H1 (cell line): ENCODE results near the gene EXT2. TPM values are rescaled to one million over a fixed set of nuclear protein-coding genes. Genes with fewer than 3 reads are reported as not detected.

ENCODE experiments used
- CTCF ChIA-PET: fragments of 300-600 bp; sonication (Branson Sonifier 250); formaldehyde crosslinking; loops from one replicate; lab custom pipeline; 2021; ENCODE audit not compliant: partially characterized antibody; lab: Charles Lee
- POLR2A ChIA-PET: fragments of 300-600 bp; sonication (Branson Sonifier 250); formaldehyde crosslinking; loops from one replicate; lab custom pipeline; 2021; ENCODE audit warnings: inconsistent platforms; ENCODE audit not compliant: partially characterized antibody; lab: Charles Lee
- DNase-seq, 2 experiments: peaks; one replicate each; pipeline versions ENCODE4 v3.0.0 to v3.0.0-alpha.2; 2010 to 2022; ENCODE audit warnings: low spot score in 2 of 2, low read depth in 1 of 2, mixed read lengths in 1 of 2
- FAIRE-seq: peaks from 2 replicates; lab custom pipeline; 2011; peaks lifted over from hg19 to GRCh38; lab: Jason Lieb, UNC
- H2AFZ ChIP-seq: 2 replicates; pipeline ENCODE4 v1.8.1; 2012; ENCODE audit warnings: low read length, inconsistent platforms
- H2AK5ac ChIP-seq: 2 replicates; pipeline ENCODE4 v1.6.1; 2013; ENCODE audit warnings: low read depth, low read length
- H2BK120ac ChIP-seq: replicated peaks from 2 replicates; pipeline ENCODE3; 2013; ENCODE audit warnings: low read depth, low read length, inconsistent platforms
- H2BK12ac ChIP-seq: 2 replicates; pipeline ENCODE4 v1.6.1; 2013; ENCODE audit warnings: low read depth, low read length
- H2BK15ac ChIP-seq: 2 replicates; pipeline ENCODE4 v1.6.1; 2013; ENCODE audit warnings: low read length
- H2BK20ac ChIP-seq: 2 replicates; pipeline ENCODE4 v1.6.1; 2013; ENCODE audit warnings: low read length
- H2BK5ac ChIP-seq: 2 replicates; pipeline ENCODE4 v1.6.1; 2013; ENCODE audit warnings: low read depth, low read length
- H3K14ac ChIP-seq: 2 replicates; pipeline ENCODE4 v1.6.1; 2013; ENCODE audit warnings: inconsistent platforms; ENCODE audit not compliant: insufficient read length
- H3K18ac ChIP-seq: 2 replicates; pipeline ENCODE4 v1.6.1; 2013; ENCODE audit warnings: low read length; ENCODE audit errors: extremely low read depth
- H3K23ac ChIP-seq: 2 replicates; pipeline ENCODE4 v1.6.1; 2013; ENCODE audit warnings: inconsistent platforms; ENCODE audit not compliant: insufficient read length
- H3K23me2 ChIP-seq: 2 replicates; pipeline ENCODE4 v1.6.1; 2013; ENCODE audit warnings: low read depth, low read length
- H3K27ac ChIP-seq: 2 replicates; pipeline ENCODE4 v1.6.1; 2011; ENCODE audit warnings: low read depth, low read length, inconsistent platforms
- H3K27me3 ChIP-seq, 4 experiments: replicated peaks in 1 of 4; 1 replicate in 1 of 4; 2 replicates in 3 of 4; pipeline versions ENCODE4 v1.6.1 to v1.8.1; 2011 to 2013; ENCODE audit warnings: low read length in 3 of 4, mild to moderate bottlenecking in 3 of 4, inconsistent platforms in 2 of 4, mixed read lengths in 2 of 4, moderate library complexity in 1 of 4; ENCODE audit not compliant: control insufficient read depth in 3 of 4, insufficient read depth in 3 of 4; ENCODE audit errors: extremely low read depth in 1 of 4
- H3K36me3 ChIP-seq, 4 experiments: 2 replicates each; pipeline versions ENCODE4 v1.6.1 to v1.8.1; 2011 to 2013; ENCODE audit warnings: mild to moderate bottlenecking in 4 of 4, low read length in 3 of 4, moderate library complexity in 2 of 4, control low read depth in 1 of 4, inconsistent platforms in 1 of 4; ENCODE audit not compliant: insufficient read depth in 4 of 4, control insufficient read depth in 2 of 4
- H3K4ac ChIP-seq: replicated peaks from 2 replicates; pipeline ENCODE3; 2013; ENCODE audit warnings: low read length, low read depth, mixed read lengths, inconsistent platforms; ENCODE audit not compliant: insufficient read length
- H3K4me1 ChIP-seq, 4 experiments: replicated peaks in 1 of 4; 1 replicate in 1 of 4; 2 replicates in 3 of 4; pipeline versions ENCODE4 v1.6.1 to v1.8.1; 2011 to 2013; ENCODE audit warnings: low read length in 3 of 4, inconsistent platforms in 2 of 4, mixed read lengths in 1 of 4; ENCODE audit not compliant: insufficient read depth in 4 of 4, control insufficient read depth in 3 of 4
- H3K4me2 ChIP-seq, 2 experiments: 2 replicates each; pipeline versions ENCODE4 v1.6.1 to v1.8.1; 2011 to 2013; ENCODE audit warnings: low read depth in 2 of 2, low read length in 2 of 2, control low read depth in 1 of 2, inconsistent platforms in 1 of 2, mild to moderate bottlenecking in 1 of 2; ENCODE audit not compliant: insufficient read depth in 1 of 2
- H3K4me3 ChIP-seq, 4 experiments: fragments of 200-600, 300-600 bp in 1 of 4; sonication (generic), shearing (Covaris generic), sonication (Bioruptor Twin) in 1 of 4; 2 replicates each; pipeline versions ENCODE4 v1.5.1 to v1.8.1; 2011 to 2016; ENCODE audit warnings: low read length in 4 of 4, low read depth in 3 of 4, control low read depth in 2 of 4, inconsistent platforms in 2 of 4, mild to moderate bottlenecking in 2 of 4, mixed read lengths in 1 of 4, moderate library complexity in 1 of 4; ENCODE audit not compliant: insufficient read depth in 2 of 4; ENCODE audit errors: extremely low read depth in 1 of 4
- H3K56ac ChIP-seq: replicated peaks from 2 replicates; pipeline ENCODE3; 2013; ENCODE audit warnings: low read depth, mild to moderate bottlenecking, mixed read lengths, low read length, inconsistent platforms; ENCODE audit not compliant: insufficient read length
- H3K79me1 ChIP-seq: 2 replicates; pipeline ENCODE4 v1.6.1; 2013; ENCODE audit warnings: low read depth, low read length, control low read depth
- H3K79me2 ChIP-seq, 2 experiments: 2 replicates each; pipeline versions ENCODE4 v1.6.1 to v1.8.1; 2012 to 2013; ENCODE audit warnings: low read length in 2 of 2, mild to moderate bottlenecking in 2 of 2, inconsistent platforms in 1 of 2; ENCODE audit not compliant: insufficient read depth in 2 of 2, control insufficient read depth in 1 of 2
- H3K9ac ChIP-seq, 4 experiments: replicated peaks in 1 of 4; 1 replicate in 1 of 4; 2 replicates in 3 of 4; pipeline versions ENCODE4 v1.6.1 to v1.8.1; 2011 to 2013; ENCODE audit warnings: low read depth in 3 of 4, low read length in 3 of 4, control low read depth in 2 of 4, mild to moderate bottlenecking in 2 of 4, moderate library complexity in 2 of 4, inconsistent platforms in 1 of 4; ENCODE audit errors: extremely low read depth in 1 of 4
- H3K9me3 ChIP-seq, 2 experiments: 2 replicates each; pipeline versions ENCODE4 v1.6.1 to v1.8.1; 2012 to 2013; ENCODE audit warnings: mild to moderate bottlenecking in 2 of 2, moderate library complexity in 2 of 2, control low read depth in 1 of 2, inconsistent platforms in 1 of 2, low read depth in 1 of 2, low read length in 1 of 2, mixed read lengths in 1 of 2; ENCODE audit not compliant: insufficient read depth in 2 of 2
- H4K20me1 ChIP-seq, 2 experiments: replicated peaks in 1 of 2; 2 replicates each; pipeline versions ENCODE3 to v1.8.1; 2011 to 2013; ENCODE audit warnings: inconsistent platforms in 2 of 2, low read length in 2 of 2, mild to moderate bottlenecking in 1 of 2; ENCODE audit not compliant: insufficient read depth in 2 of 2, control insufficient read depth in 1 of 2
- H4K5ac ChIP-seq: 2 replicates; pipeline ENCODE4 v1.6.1; 2013; ENCODE audit warnings: low read length, low read depth, mixed read lengths, inconsistent platforms; ENCODE audit not compliant: insufficient read length
- H4K8ac ChIP-seq: 2 replicates; pipeline ENCODE4 v1.8.0; 2013; ENCODE audit warnings: mild to moderate bottlenecking, moderate library complexity, low read length, inconsistent platforms; ENCODE audit not compliant: insufficient read depth; ENCODE audit errors: extremely low read depth
- H4K91ac ChIP-seq: replicated peaks from 2 replicates; pipeline ENCODE3; 2013; ENCODE audit warnings: low read length, mixed read lengths, inconsistent platforms; ENCODE audit not compliant: insufficient read length
- CBX8 ChIP-seq: fragments of 300-800, 300-1000 bp; sonication (generic); IDR thresholded peaks from 2 replicates; pipeline ENCODE4 v1.7.1; 2016; ENCODE audit warnings: low read depth, low read length, borderline replicate concordance
- CEBPB ChIP-seq: IDR thresholded peaks from 2 replicates; pipeline ENCODE4 v1.6.1; 2012; ENCODE audit warnings: low read depth, low read length
- KDM4A ChIP-seq: IDR thresholded peaks from one replicate; pipeline ENCODE4 v1.7.1; 2012; ENCODE audit warnings: low read depth, mild to moderate bottlenecking, moderate library complexity, low read length, inconsistent platforms; ENCODE audit not compliant: severe bottlenecking
- KDM5A ChIP-seq: fragments of 200-600 bp; IDR thresholded peaks from 2 replicates; pipeline ENCODE4 v1.7.1; 2012; ENCODE audit warnings: mild to moderate bottlenecking, low read length, inconsistent platforms, mixed read lengths
- RAD21 ChIP-seq, 2 experiments: IDR thresholded peaks in 1 of 2; conservative IDR thresholded peaks in 1 of 2; 2 replicates each; pipeline ENCODE4 v1.6.1; 2011; ENCODE audit warnings: low read depth in 2 of 2, low read length in 2 of 2, improper control_type of control experiment in 1 of 2, inconsistent platforms in 1 of 2, mild to moderate bottlenecking in 1 of 2, moderate library complexity in 1 of 2
- SRF ChIP-seq: IDR thresholded peaks from 2 replicates; pipeline ENCODE4 v1.6.1; 2011; ENCODE audit warnings: mild to moderate bottlenecking, low read depth, low read length, moderate library complexity
- WGBS, 2 experiments: shearing (Covaris generic) in 1 of 2; methylation state at CpG; one replicate each; pipeline versions ENCODE4 v1.1.6 to v1.1.7; 2013 to 2015; ENCODE audit warnings: low lambda C conversion rate in 2 of 2, mixed read lengths in 2 of 2, inconsistent platforms in 1 of 2, low coverage in 1 of 2, missing lambda C conversion rate in 1 of 2; ENCODE audit not compliant: insufficient replicate concordance in 2 of 2, insufficient coverage in 1 of 2, insufficient read length in 1 of 2; ENCODE audit errors: extremely low coverage in 1 of 2, missing lambda C conversion rate in 1 of 2; 5-methylcytosine and 5-hydroxymethylcytosine counted together
- polyA plus RNA-seq, 7 experiments: library from polyadenylated mRNA; depleted of rRNA in 3 of 7; stranded (reverse) in 5 of 7; unstranded in 2 of 7; fragments of >200 nt in 5 of 7; fragments of 200-250 nt in 2 of 7; gene quantifications; 1 replicate in 5 of 7; 2 replicates in 1 of 7; 4 replicates in 1 of 7; pipeline versions ENCODE4 v1.2.1 to v1.2.3, GENCODE V29; 2011 to 2013; ENCODE audit warnings: missing spikeins in 2 of 7, mixed read lengths in 2 of 7
- total RNA-seq: library from RNA; stranded (reverse); fragmentation: NEBNext Ultra II Directional; extraction: Animal tissue kit (Norgen Biotek cat#: 25700); gene quantifications from 2 replicates; pipeline ENCODE4 v1.2.1, GENCODE V29; 2021
- TF ChIP-seq, protein P1 (sequence below): IDR thresholded peaks from 2 replicates; pipeline ENCODE4 v1.6.1; 2012; ENCODE audit warnings: inconsistent platforms
- TF ChIP-seq, protein P2 (sequence below), 3 experiments: IDR thresholded peaks; 1 replicate in 2 of 3; 2 replicates in 1 of 3; pipeline versions ENCODE4 v1.5.1 to v1.6.1; 2011; ENCODE audit warnings: low read length in 3 of 3, mild to moderate bottlenecking in 3 of 3, inconsistent platforms in 2 of 3, low read depth in 1 of 3, moderate library complexity in 1 of 3; ENCODE audit not compliant: insufficient read depth in 1 of 3; ENCODE audit errors: control extremely low read depth in 1 of 3

Gene EXT2
- total and polyA plus RNA-seq, 2 of the 8 experiments (the other 6 are each of a cell fraction or from before 2014, with no cell fraction given), result 29.8 to 42.8 TPM

DNA sequence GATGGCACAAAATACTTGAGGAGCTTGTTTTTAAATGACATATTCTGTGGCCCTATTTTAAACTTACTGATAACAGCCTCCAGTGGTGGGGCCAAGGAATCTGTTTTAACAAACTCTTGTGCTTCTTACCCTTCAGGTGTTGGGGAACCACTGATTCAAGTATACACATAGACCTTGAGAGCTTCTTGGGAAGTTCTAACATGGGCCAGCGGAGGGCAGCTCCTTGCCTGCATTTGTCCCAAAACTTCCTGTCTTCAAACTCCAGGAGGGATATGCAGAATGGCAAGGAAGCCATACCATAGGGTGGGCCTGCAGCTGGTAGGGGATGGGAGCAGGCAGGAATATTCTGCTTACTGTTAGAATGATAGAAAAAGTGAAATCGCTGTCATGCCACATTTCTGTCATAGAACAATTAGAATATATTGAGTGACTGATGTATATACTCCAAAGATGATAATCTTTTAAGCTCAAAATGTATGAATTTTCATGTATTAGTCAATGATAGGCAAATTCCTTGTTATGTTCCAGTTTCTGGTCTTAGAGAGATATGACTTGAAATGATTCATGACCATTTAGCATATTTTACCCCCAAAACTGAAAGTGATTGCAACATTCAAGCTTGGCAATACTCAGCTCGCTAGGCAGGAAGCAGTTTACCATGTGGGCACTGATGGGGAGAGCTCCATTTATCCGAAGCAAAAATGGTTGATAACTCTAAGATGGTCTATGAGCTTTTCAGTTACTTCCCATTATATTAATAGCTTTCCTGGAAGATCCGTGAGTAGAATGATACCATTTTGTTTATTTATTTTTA, 9.2 kb downstream of the EXT2 start:
- no peak overlapping the region for H4K8ac ChIP-seq
- no peaks in the 10 kb centered on the region for H3K27me3 ChIP-seq
- H2BK12ac ChIP-seq, result no peak overlapping the region
- H3K27ac ChIP-seq, result no peak overlapping the region
- H3K56ac ChIP-seq, result no peak overlapping the region
- H3K4ac ChIP-seq, result no peak overlapping the region
- no peak overlapping the region for H2BK5ac ChIP-seq
- H3K4me1 ChIP-seq, result peaks cover 0 to 3% (median 0%) of the 10 kb centered on the region in 4 experiments; a peak in 1 of 7 replicates
- H3K14ac ChIP-seq, result no peak overlapping the region
- no peak overlapping the region for H3K4me3 ChIP-seq
- H3K9ac ChIP-seq, result no peak overlapping the region
- no peak overlapping the region for H2AFZ ChIP-seq
- no peak overlapping the region for H2BK15ac ChIP-seq
- no peak overlapping the region for H3K4me2 ChIP-seq
- ChIA-PET CTCF (interaction anchor here (0.5 to 4.8 kb wide), 35 partner anchors 11 to 513 kb away, joined by 3 to 49 read pairs (median 4); partner anchors contain the start of gene EXT2), POLR2A (interaction anchor here (0.6 to 1.7 kb wide), 2 partner anchors 10 to 197 kb away, joined by 3 to 5 read pairs; partner anchors contain the start of gene EXT2)
- no peaks in the 10 kb centered on the region; a peak in 1 of 4 replicates for H3K79me2 ChIP-seq
- no peak for DNase-seq
- H3K23ac ChIP-seq, result no peak overlapping the region
- H2BK20ac ChIP-seq, result no peak overlapping the region
- H3K18ac ChIP-seq, result no peak overlapping the region
- H4K91ac ChIP-seq, result no peak overlapping the region
- H3K23me2 ChIP-seq, result no peaks in the 10 kb centered on the region
- H2AK5ac ChIP-seq, result no peak overlapping the region
- no peaks in the 10 kb centered on the region; a peak in 2 of 8 replicates for H3K36me3 ChIP-seq
- no peak overlapping the region for H4K5ac ChIP-seq
- H3K79me1 ChIP-seq, result no peaks in the 10 kb centered on the region
- H3K9me3 ChIP-seq, result no peaks in the 10 kb centered on the region
- no peak overlapping the region for H2BK120ac ChIP-seq
- peaks cover 3 to 11% of the 10 kb centered on the region in 2 experiments for H4K20me1 ChIP-seq
- FAIRE-seq, result peak; percentile 79
- 81% methylated on average over 5 of the region's 5 CpGs; no CpG with 5 or more reads in 1 of the 2 experiments for WGBS, 2 experiments
- TF ChIP-seq KDM4A, result no peak
- TF ChIP-seq, protein P1, sequence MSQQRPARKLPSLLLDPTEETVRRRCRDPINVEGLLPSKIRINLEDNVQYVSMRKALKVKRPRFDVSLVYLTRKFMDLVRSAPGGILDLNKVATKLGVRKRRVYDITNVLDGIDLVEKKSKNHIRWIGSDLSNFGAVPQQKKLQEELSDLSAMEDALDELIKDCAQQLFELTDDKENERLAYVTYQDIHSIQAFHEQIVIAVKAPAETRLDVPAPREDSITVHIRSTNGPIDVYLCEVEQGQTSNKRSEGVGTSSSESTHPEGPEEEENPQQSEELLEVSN, result no peak
- no peak for TF ChIP-seq CEBPB
- TF ChIP-seq RAD21 (IDR thresholded peaks at IDR 0.05 in 1 of 2, conservative IDR thresholded peaks at IDR 0.05 in 1 of 2; ENCODE audit: low read depth in 2 of 2, low read length in 2 of 2), result peak; percentile 35 to 42
- TF ChIP-seq CBX8, result no peak
- no peak for TF ChIP-seq SRF
- TF ChIP-seq, protein P2, sequence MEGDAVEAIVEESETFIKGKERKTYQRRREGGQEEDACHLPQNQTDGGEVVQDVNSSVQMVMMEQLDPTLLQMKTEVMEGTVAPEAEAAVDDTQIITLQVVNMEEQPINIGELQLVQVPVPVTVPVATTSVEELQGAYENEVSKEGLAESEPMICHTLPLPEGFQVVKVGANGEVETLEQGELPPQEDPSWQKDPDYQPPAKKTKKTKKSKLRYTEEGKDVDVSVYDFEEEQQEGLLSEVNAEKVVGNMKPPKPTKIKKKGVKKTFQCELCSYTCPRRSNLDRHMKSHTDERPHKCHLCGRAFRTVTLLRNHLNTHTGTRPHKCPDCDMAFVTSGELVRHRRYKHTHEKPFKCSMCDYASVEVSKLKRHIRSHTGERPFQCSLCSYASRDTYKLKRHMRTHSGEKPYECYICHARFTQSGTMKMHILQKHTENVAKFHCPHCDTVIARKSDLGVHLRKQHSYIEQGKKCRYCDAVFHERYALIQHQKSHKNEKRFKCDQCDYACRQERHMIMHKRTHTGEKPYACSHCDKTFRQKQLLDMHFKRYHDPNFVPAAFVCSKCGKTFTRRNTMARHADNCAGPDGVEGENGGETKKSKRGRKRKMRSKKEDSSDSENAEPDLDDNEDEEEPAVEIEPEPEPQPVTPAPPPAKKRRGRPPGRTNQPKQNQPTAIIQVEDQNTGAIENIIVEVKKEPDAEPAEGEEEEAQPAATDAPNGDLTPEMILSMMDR (IDR thresholded peaks at IDR 0.05; ENCODE audit: control extremely low read depth in 1 of 3, insufficient read depth in 1 of 3, low read depth in 1 of 3, low read length in 3 of 3), result peak; percentile 23 to 48 (median 39)
- TF ChIP-seq KDM5A, result no peak
